ENCODE measurements around the gene NCOA1. TPM values are rescaled to one million over a fixed set of nuclear protein-coding genes. Genes with fewer than 3 reads are reported as not detected.

NCOA1 gene
- total RNA-seq, 2 experiments from 2014 or later, result 6.1 to 12.1 TPM

- Histone ChIP-seq H3K79me2 (ENCODE audit: insufficient read depth, low read depth, low read length) (no peaks in the 10 kb centered on the region), H4K20me1 (ENCODE audit: insufficient read depth, low read length) (no peaks in the 10 kb centered on the region), H3K9me2 (ENCODE audit: insufficient read depth, low read length) (no peaks in the 10 kb centered on the region), H2AFZ (ENCODE audit: low read length) (no peak overlapping the region), H3K4me3 (ENCODE audit: low read depth, low read length, poor library complexity, severe bottlenecking) (no peak overlapping the region), H3K4me2 (ENCODE audit: low read length) (no peak overlapping the region), H3K9me3 (ENCODE audit: low read length) (no peaks in the 10 kb centered on the region), H3K4me1 (ENCODE audit: insufficient read depth, low read length, poor library complexity, severe bottlenecking) (no peaks in the 10 kb centered on the region), H3K27ac (ENCODE audit: low read depth, low read length, poor library complexity, severe bottlenecking) (no peak overlapping the region), H3K36me3 (ENCODE audit: insufficient read depth, low read length) (no peaks in the 10 kb centered on the region)
- DNase-seq (ENCODE audit: low spot score), result no peak
- intact Hi-C loops (cut with micrococcal nuclease; ENCODE audit: unreplicated experiment), result no loop called here
- TF ChIP-seq, protein P1, sequence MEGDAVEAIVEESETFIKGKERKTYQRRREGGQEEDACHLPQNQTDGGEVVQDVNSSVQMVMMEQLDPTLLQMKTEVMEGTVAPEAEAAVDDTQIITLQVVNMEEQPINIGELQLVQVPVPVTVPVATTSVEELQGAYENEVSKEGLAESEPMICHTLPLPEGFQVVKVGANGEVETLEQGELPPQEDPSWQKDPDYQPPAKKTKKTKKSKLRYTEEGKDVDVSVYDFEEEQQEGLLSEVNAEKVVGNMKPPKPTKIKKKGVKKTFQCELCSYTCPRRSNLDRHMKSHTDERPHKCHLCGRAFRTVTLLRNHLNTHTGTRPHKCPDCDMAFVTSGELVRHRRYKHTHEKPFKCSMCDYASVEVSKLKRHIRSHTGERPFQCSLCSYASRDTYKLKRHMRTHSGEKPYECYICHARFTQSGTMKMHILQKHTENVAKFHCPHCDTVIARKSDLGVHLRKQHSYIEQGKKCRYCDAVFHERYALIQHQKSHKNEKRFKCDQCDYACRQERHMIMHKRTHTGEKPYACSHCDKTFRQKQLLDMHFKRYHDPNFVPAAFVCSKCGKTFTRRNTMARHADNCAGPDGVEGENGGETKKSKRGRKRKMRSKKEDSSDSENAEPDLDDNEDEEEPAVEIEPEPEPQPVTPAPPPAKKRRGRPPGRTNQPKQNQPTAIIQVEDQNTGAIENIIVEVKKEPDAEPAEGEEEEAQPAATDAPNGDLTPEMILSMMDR (conservative IDR thresholded peaks at IDR 0.05; ENCODE audit: low read length), result no peak
- no peak for TF ChIP-seq EZH2phosphoT487 (IDR thresholded peaks at IDR 0.05; ENCODE audit: borderline replicate concordance, low read depth, low read length)
- BruUV-seq (replicated peaks), result no TSS peak
- CTCF ChIA-PET (ENCODE audit: unreplicated experiment), result no interaction called here
- POLR2A ChIA-PET, result interaction anchor here (0.6 to 1.0 kb wide), 3 partner anchors 12 to 59 kb away, joined by 3 to 5 read pairs (median 3); no protein-coding TSS in a partner anchor
Measured at GRCh38 chr2:24520175-24520574, 29.1 kb downstream of the NCOA1 start.

GRCh38 chr2:24521162-24521857, 30.3 kb downstream of the NCOA1 start:
- H3K79me2 ChIP-seq (ENCODE audit: insufficient read depth, low read depth, low read length), result no peaks in the 10 kb centered on the region

More at GRCh38 chr2:24521162-24521857, 30.3 kb downstream of the NCOA1 start:
- Histone ChIP-seq H3K9me3 (ENCODE audit: low read length) (no peaks in the 10 kb centered on the region), H3K4me2 (ENCODE audit: low read length) (no peak overlapping the region), H3K36me3 (ENCODE audit: insufficient read depth, low read length) (no peaks in the 10 kb centered on the region), H4K20me1 (ENCODE audit: insufficient read depth, low read length) (no peaks in the 10 kb centered on the region), H3K27ac (ENCODE audit: low read depth, low read length, poor library complexity, severe bottlenecking) (no peak overlapping the region), H3K9me2 (ENCODE audit: insufficient read depth, low read length) (no peaks in the 10 kb centered on the region), H3K4me1 (ENCODE audit: insufficient read depth, low read length, poor library complexity, severe bottlenecking) (no peaks in the 10 kb centered on the region), H2AFZ (ENCODE audit: low read length) (no peak overlapping the region), H3K4me3 (ENCODE audit: low read depth, low read length, poor library complexity, severe bottlenecking) (no peak overlapping the region)
- TF ChIP-seq, protein P1 (conservative IDR thresholded peaks at IDR 0.05; ENCODE audit: low read length), result no peak
- no peak for TF ChIP-seq EZH2phosphoT487 (IDR thresholded peaks at IDR 0.05; ENCODE audit: borderline replicate concordance, low read depth, low read length)
- no TSS peak for BruUV-seq (replicated peaks)
- CTCF ChIA-PET (ENCODE audit: unreplicated experiment), result no interaction called here
- no peak for DNase-seq (ENCODE audit: low spot score)
- POLR2A ChIA-PET, result interaction anchor here (0.7 to 0.8 kb wide), 2 partner anchors 9 to 14 kb away, joined by 3 to 5 read pairs; no protein-coding TSS in a partner anchor
- intact Hi-C loops (cut with micrococcal nuclease; ENCODE audit: unreplicated experiment), result no loop called here

All from OCI-LY7 (cell line).